Aorta (tissue), 5 donors: ENCODE data around the gene SCRT2. TPM values are rescaled to one million over a fixed set of nuclear protein-coding genes. Genes with fewer than 3 reads are reported as not detected.

ENCODE experiments used
- ATAC-seq: fragments of 200-7000 bp; cut with Tn5 transposase; one replicate; pipeline ENCODE4 v1.9.1; 2022; ENCODE audit warnings: moderate library complexity; ENCODE audit not compliant: low FRiP score
- DNase-seq, 2 donors: peaks; one replicate each; pipeline ENCODE4 v3.0.0-alpha.2; 2020
- H3K27ac ChIP-seq, 2 donors: one replicate each; pipeline ENCODE4 v1.5.1; 2013; ENCODE audit warnings: low read length in 2 of 2, mild to moderate bottlenecking in 2 of 2, moderate library complexity in 2 of 2, control low read depth in 1 of 2, inconsistent platforms in 1 of 2, low read depth in 1 of 2
- H3K27me3 ChIP-seq, 2 donors: one replicate each; pipeline ENCODE4 v1.6.1; 2013; ENCODE audit warnings: control low read depth in 1 of 2, low read length in 1 of 2, mild to moderate bottlenecking in 1 of 2, moderate library complexity in 1 of 2; ENCODE audit not compliant: insufficient read depth in 2 of 2, control insufficient read depth in 1 of 2
- H3K36me3 ChIP-seq, 2 donors: one replicate each; pipeline ENCODE4 v1.6.1; 2013; ENCODE audit warnings: control low read depth in 1 of 2, low read length in 1 of 2, mild to moderate bottlenecking in 1 of 2; ENCODE audit not compliant: insufficient read depth in 2 of 2, control insufficient read depth in 1 of 2
- H3K4me1 ChIP-seq, 2 donors: one replicate each; pipeline ENCODE4 v1.6.1; 2013; ENCODE audit warnings: low read length in 2 of 2, control low read depth in 1 of 2, mild to moderate bottlenecking in 1 of 2, moderate library complexity in 1 of 2; ENCODE audit not compliant: insufficient read depth in 2 of 2, control insufficient read depth in 1 of 2
- H3K4me3 ChIP-seq, 2 donors: one replicate each; pipeline ENCODE4 v1.5.1; 2013; ENCODE audit warnings: low read length in 2 of 2, control low read depth in 1 of 2, mild to moderate bottlenecking in 1 of 2
- H3K9me3 ChIP-seq: one replicate; pipeline ENCODE4 v1.6.1; 2013; ENCODE audit warnings: mild to moderate bottlenecking, low read length; ENCODE audit not compliant: control insufficient read depth
- WGBS, 2 donors: extraction: QIAGEN DNeasy Blood & Tissue Kit; methylation state at CpG; one replicate each; pipeline ENCODE4 v1.1.7; 2013; 5-methylcytosine and 5-hydroxymethylcytosine counted together
- intact Hi-C, 2 donors: fragments of 100-400 bp; cut with DNase I; formaldehyde crosslinking; loops; one replicate each; pipeline versions ENCODE4 v1.14.2 to v1.15.0; 2022
- polyA plus RNA-seq, 2 donors: library from polyadenylated mRNA; stranded (reverse); fragments of 200-250 nt; gene quantifications; one replicate each; pipeline ENCODE4 v1.2.3, GENCODE V29; 2013
- total RNA-seq, 2 donors: library from RNA; stranded (reverse); fragmentation: NEBNext Ultra II Directional; extraction: Animal tissue kit (Norgen Biotek cat#: 25700); gene quantifications; one replicate each; pipeline ENCODE4 v1.2.1, GENCODE V29; 2021
- donor health status: healthy with polysubstance abuse.
- donor health status: Bipolar disorder and iron deficiency.
- donor health status: DM: no; HTN: no; CAD: no.
- donor health status: DM: no; HTN: no; CAD: no.
- donor health status: DM: yes; HTN: yes; CAD: no.

SCRT2 gene
- total and polyA plus RNA-seq, 4 donors: not detected

- Histone ChIP-seq H3K4me3 (no peak overlapping the region), H3K27me3 (no peaks in the 10 kb centered on the region), H3K36me3 (no peaks in the 10 kb centered on the region), H3K27ac (no peak overlapping the region), H3K4me1 (no peaks in the 10 kb centered on the region), H3K9me3 (no peaks in the 10 kb centered on the region)
- intact Hi-C loops: loop anchor here (10.0 kb wide), 2 partner anchors 77 to 287 kb away; no protein-coding TSS in a partner anchor
- no peak for DNase-seq
- WGBS, 2 donors: 26 to 37% methylated on average over 12 of the region's 12 CpGs
- ATAC-seq: no peak
These were observed 34.1 kb downstream of the SCRT2 start for GRCh38 chr20:641516-641875.

GRCh38 chr20:640674-641515 is 34.7 kb downstream of the SCRT2 start:
- no peaks in the 10 kb centered on the region for H3K4me1 ChIP-seq
- WGBS, 2 donors: 47 to 49% methylated on average over 11 of the region's 11 CpGs
- intact Hi-C loops: loop anchor here (10.0 kb wide), 2 partner anchors 76 to 286 kb away; no protein-coding TSS in a partner anchor
- no peaks in the 10 kb centered on the region for H3K9me3 ChIP-seq
- DNase-seq (no peak), ATAC-seq (no peak)
- H3K4me3 ChIP-seq: no peak overlapping the region
- no peaks in the 10 kb centered on the region for H3K27me3 ChIP-seq
- no peak overlapping the region for H3K27ac ChIP-seq
- no peaks in the 10 kb centered on the region for H3K36me3 ChIP-seq

- ATAC-seq (no peak), DNase-seq (no peak)
- WGBS, 2 donors: 77 to 79% methylated on average over 1 of the region's 1 CpG
- Histone ChIP-seq H3K27me3 (no peaks in the 10 kb centered on the region), H3K9me3 (no peaks in the 10 kb centered on the region), H3K4me3 (no peak overlapping the region), H3K4me1 (no peaks in the 10 kb centered on the region), H3K27ac (no peak overlapping the region), H3K36me3 (no peaks in the 10 kb centered on the region)
- intact Hi-C loops: no loop called here
These were observed 37.0 kb downstream of the SCRT2 start for GRCh38 chr20:638579-638978.

GRCh38 chr20:637559-637958 is 38.0 kb downstream of the SCRT2 start:
- no peak overlapping the region for H3K4me3 ChIP-seq
- H3K4me1 ChIP-seq: no peaks in the 10 kb centered on the region
- intact Hi-C loops: no loop called here
- H3K36me3 ChIP-seq: no peaks in the 10 kb centered on the region
- no peak overlapping the region for H3K27ac ChIP-seq
- DNase-seq (no peak), ATAC-seq (no peak)
- 77 to 83% methylated on average over 2 of the region's 2 CpGs for WGBS, 2 donors
- H3K27me3 ChIP-seq: no peaks in the 10 kb centered on the region
- no peaks in the 10 kb centered on the region for H3K9me3 ChIP-seq

GRCh38 chr20:635893-636338 is 39.7 kb downstream of the SCRT2 start:
- Histone ChIP-seq H3K27me3 (no peaks in the 10 kb centered on the region), H3K27ac (no peak overlapping the region), H3K4me1 (no peaks in the 10 kb centered on the region), H3K4me3 (no peak overlapping the region), H3K36me3 (no peaks in the 10 kb centered on the region), H3K9me3 (no peaks in the 10 kb centered on the region)
- DNase-seq (no peak), ATAC-seq (no peak)
- 44 to 46% methylated on average over 7 of the region's 7 CpGs for WGBS, 2 donors
- intact Hi-C loops: no loop called here

GRCh38 chr20:635028-635892 is 40.3 kb downstream of the SCRT2 start:
- Histone ChIP-seq H3K27ac (no peak overlapping the region), H3K27me3 (no peaks in the 10 kb centered on the region), H3K9me3 (no peaks in the 10 kb centered on the region), H3K4me3 (no peak overlapping the region), H3K36me3 (no peaks in the 10 kb centered on the region), H3K4me1 (no peaks in the 10 kb centered on the region)
- intact Hi-C loops: no loop called here
- WGBS, 2 donors: 68 to 70% methylated on average over 9 of the region's 9 CpGs
- DNase-seq (no peak), ATAC-seq (no peak)

- DNase-seq: no peak
- Histone ChIP-seq H3K4me3 (no peak overlapping the region), H3K36me3 (no peaks in the 10 kb centered on the region), H3K9me3 (no peaks in the 10 kb centered on the region), H3K27me3 (no peaks in the 10 kb centered on the region), H3K4me1 (no peaks in the 10 kb centered on the region), H3K27ac (no peak overlapping the region)
- 64 to 70% methylated on average over 14 of the region's 14 CpGs for WGBS, 2 donors
- ATAC-seq: no peak
- intact Hi-C loops: no loop called here
These were observed 41.3 kb downstream of the SCRT2 start for GRCh38 chr20:634148-634925.

- Histone ChIP-seq H3K4me3 (no peak overlapping the region), H3K9me3 (no peaks in the 10 kb centered on the region), H3K4me1 (no peaks in the 10 kb centered on the region), H3K27me3 (no peaks in the 10 kb centered on the region), H3K36me3 (no peaks in the 10 kb centered on the region), H3K27ac (no peak overlapping the region)
- WGBS, 2 donors: 17 to 27% methylated on average over 1 of the region's 1 CpG
- no peak for DNase-seq
- no peak for ATAC-seq
- intact Hi-C loops: no loop called here
These were observed 44.5 kb downstream of the SCRT2 start for GRCh38 chr20:631101-631500.
